Endodermal cell (in vitro differentiated cells): Measurements from ENCODE around the gene CRTC3. TPM values are rescaled to one million over a fixed set of nuclear protein-coding genes. Genes with fewer than 3 reads are reported as not detected.

Source experiments
- DNase-seq: peaks from one replicate; pipeline ENCODE4 v3.0.0-alpha.2; 2017
- H3K27ac ChIP-seq: 2 replicates; pipeline ENCODE4 v1.5.1; 2013; ENCODE audit warnings: mild to moderate bottlenecking, low read depth, low read length, moderate library complexity
- H3K27me3 ChIP-seq: 2 replicates; pipeline ENCODE4 v1.6.1; 2013; ENCODE audit warnings: mild to moderate bottlenecking, low read length, moderate library complexity; ENCODE audit not compliant: insufficient read depth, control insufficient read depth, poor library complexity, severe bottlenecking
- H3K36me3 ChIP-seq: 2 replicates; pipeline ENCODE4 v1.7.0; 2013; ENCODE audit warnings: mild to moderate bottlenecking, low read length, moderate library complexity; ENCODE audit not compliant: control insufficient read depth, insufficient read depth
- H3K4me1 ChIP-seq: one replicate; pipeline ENCODE4 v1.7.0; 2013; ENCODE audit warnings: low read length; ENCODE audit not compliant: control insufficient read depth, insufficient read depth
- H3K4me3 ChIP-seq: 2 replicates; pipeline ENCODE4 v1.5.1; 2013; ENCODE audit warnings: mild to moderate bottlenecking, low read length, moderate library complexity
- H3K9ac ChIP-seq: 2 replicates; pipeline ENCODE4 v1.6.1; 2013; ENCODE audit warnings: mild to moderate bottlenecking, low read length, moderate library complexity; ENCODE audit not compliant: poor library complexity, severe bottlenecking; ENCODE audit errors: extremely low read depth
- H3K9me3 ChIP-seq: 2 replicates; pipeline ENCODE4 v1.6.1; 2013; ENCODE audit warnings: mild to moderate bottlenecking, low read length, moderate library complexity; ENCODE audit not compliant: control insufficient read depth
- H3K27ac Mint-ChIP-seq: 2 replicates; pipeline ENCODE4 v1.8.0; 2020; ENCODE audit warnings: mixed read lengths
- H3K27me3 Mint-ChIP-seq: 2 replicates; pipeline ENCODE4 v1.8.0; 2021; ENCODE audit warnings: mild to moderate bottlenecking, mixed read lengths; ENCODE audit not compliant: insufficient read depth
- H3K36me3 Mint-ChIP-seq: 2 replicates; pipeline ENCODE4 v1.8.0; 2020; ENCODE audit warnings: low read depth, mixed read lengths
- H3K4me1 Mint-ChIP-seq: 2 replicates; pipeline ENCODE4 v1.8.0; 2020; ENCODE audit warnings: mixed read lengths
- H3K4me3 Mint-ChIP-seq: 2 replicates; pipeline ENCODE4 v1.8.0; 2020; ENCODE audit warnings: mild to moderate bottlenecking, moderate library complexity, mixed read lengths
- H3K9me3 Mint-ChIP-seq: 2 replicates; pipeline ENCODE4 v1.8.0; 2020; ENCODE audit warnings: mild to moderate bottlenecking, mixed read lengths
- WGBS, 2 experiments: methylation state at CpG; one replicate each; pipeline versions ENCODE4 v1.1.5 to v1.1.7; 2013; ENCODE audit warnings: missing lambda C conversion rate in 2 of 2, mixed read lengths in 1 of 2; ENCODE audit not compliant: insufficient coverage in 1 of 2, insufficient read length in 1 of 2; 5-methylcytosine and 5-hydroxymethylcytosine counted together
- total RNA-seq, 2 donors: library from RNA; stranded (reverse); fragmentation: NEBNext Ultra II Directional in 1 of 2; extraction: Animal tissue kit (Norgen Biotek cat#: 25700) in 1 of 2; gene quantifications; 2 replicates in 1 of 2; 3 replicates in 1 of 2; pipeline ENCODE4 v1.2.1, GENCODE V29; 2021
- TF ChIP-seq, protein P1 (sequence below): fragments of 200-600 bp; sonication (generic); conservative IDR thresholded peaks from 2 replicates; pipeline ENCODE4 v1.5.0; 2021; ENCODE audit warnings: antibody characterized with exemption, mild to moderate bottlenecking

The CRTC3 gene
- total RNA-seq, 2 donors from 2014 or later: 17.3 to 21.9 TPM

DNA sequence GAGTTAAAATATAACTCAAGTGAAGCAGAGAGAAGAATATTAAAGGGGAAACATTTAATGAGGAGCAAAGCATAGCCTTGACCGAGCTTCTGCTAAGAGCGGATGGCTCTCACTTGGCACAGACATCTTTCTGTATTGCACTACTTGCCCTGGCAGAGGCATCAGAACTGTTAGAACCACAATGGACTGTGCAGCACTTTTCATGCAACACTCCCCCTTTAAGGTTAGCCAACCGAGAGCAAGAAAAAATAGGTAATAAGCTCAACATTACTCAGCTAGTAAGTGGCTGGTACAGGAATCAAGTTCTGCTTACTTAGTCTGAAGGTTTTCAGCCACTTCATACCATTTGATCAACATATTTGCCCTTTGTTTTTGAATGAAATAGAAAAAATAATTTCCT lies 33.7 kb downstream of the CRTC3 start:
- no peak overlapping the region for H3K9ac ChIP-seq
- H3K27ac Mint-ChIP-seq: no peak overlapping the region
- H3K4me1 Mint-ChIP-seq: peaks cover 14% of the 10 kb centered on the region
- DNase-seq: no peak
- H3K36me3 Mint-ChIP-seq: no peaks in the 10 kb centered on the region
- no peak overlapping the region for H3K4me3 Mint-ChIP-seq
- H3K4me1 ChIP-seq: peaks cover 12% of the 10 kb centered on the region
- no peaks in the 10 kb centered on the region for H3K9me3 Mint-ChIP-seq
- TF ChIP-seq, protein P1, sequence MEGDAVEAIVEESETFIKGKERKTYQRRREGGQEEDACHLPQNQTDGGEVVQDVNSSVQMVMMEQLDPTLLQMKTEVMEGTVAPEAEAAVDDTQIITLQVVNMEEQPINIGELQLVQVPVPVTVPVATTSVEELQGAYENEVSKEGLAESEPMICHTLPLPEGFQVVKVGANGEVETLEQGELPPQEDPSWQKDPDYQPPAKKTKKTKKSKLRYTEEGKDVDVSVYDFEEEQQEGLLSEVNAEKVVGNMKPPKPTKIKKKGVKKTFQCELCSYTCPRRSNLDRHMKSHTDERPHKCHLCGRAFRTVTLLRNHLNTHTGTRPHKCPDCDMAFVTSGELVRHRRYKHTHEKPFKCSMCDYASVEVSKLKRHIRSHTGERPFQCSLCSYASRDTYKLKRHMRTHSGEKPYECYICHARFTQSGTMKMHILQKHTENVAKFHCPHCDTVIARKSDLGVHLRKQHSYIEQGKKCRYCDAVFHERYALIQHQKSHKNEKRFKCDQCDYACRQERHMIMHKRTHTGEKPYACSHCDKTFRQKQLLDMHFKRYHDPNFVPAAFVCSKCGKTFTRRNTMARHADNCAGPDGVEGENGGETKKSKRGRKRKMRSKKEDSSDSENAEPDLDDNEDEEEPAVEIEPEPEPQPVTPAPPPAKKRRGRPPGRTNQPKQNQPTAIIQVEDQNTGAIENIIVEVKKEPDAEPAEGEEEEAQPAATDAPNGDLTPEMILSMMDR: no peak
- no peaks in the 10 kb centered on the region for H3K27me3 Mint-ChIP-seq
- no peak overlapping the region for H3K27ac ChIP-seq
- H3K27me3 ChIP-seq: no peaks in the 10 kb centered on the region
- H3K9me3 ChIP-seq: peaks cover 4% of the 10 kb centered on the region
- H3K4me3 ChIP-seq: no peak overlapping the region
- no peaks in the 10 kb centered on the region for H3K36me3 ChIP-seq
- WGBS, 2 experiments: 99 to 100% methylated on average over 1 to 3 of the region's 3 CpGs

DNA sequence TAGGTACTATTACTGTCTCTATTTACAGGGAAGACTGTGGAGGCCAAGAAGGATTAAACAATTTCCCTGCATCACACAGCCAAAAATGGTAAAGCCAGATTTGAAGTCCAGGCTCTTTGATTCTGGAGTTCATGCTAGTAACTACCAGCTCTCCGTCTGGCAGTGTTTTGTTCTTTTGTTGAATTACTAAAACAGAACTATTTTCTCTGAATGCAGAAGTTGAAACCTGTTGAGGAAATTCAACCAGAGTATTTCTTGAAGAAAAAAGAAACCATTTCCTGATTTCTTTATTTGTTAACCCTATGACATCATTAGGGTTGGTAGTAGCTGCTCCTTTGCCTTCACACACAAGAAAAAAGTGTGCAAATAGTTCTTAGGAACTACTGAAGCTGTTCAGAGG lies 34.3 kb downstream of the CRTC3 start:
- H3K4me3 Mint-ChIP-seq: no peak overlapping the region
- H3K36me3 Mint-ChIP-seq: no peaks in the 10 kb centered on the region
- H3K9me3 ChIP-seq: peaks cover 4% of the 10 kb centered on the region
- H3K27me3 ChIP-seq: no peaks in the 10 kb centered on the region
- H3K4me1 Mint-ChIP-seq: peaks cover 14% of the 10 kb centered on the region
- no peaks in the 10 kb centered on the region for H3K27me3 Mint-ChIP-seq
- H3K4me3 ChIP-seq: no peak overlapping the region
- H3K4me1 ChIP-seq: peaks cover 12% of the 10 kb centered on the region
- no peak overlapping the region for H3K27ac Mint-ChIP-seq
- no peak overlapping the region for H3K9ac ChIP-seq
- TF ChIP-seq, protein P1: no peak
- no peaks in the 10 kb centered on the region for H3K36me3 ChIP-seq
- no peaks in the 10 kb centered on the region for H3K9me3 Mint-ChIP-seq
- WGBS, 2 experiments: 88 to 90% methylated on average over 1 of the region's 1 CpG
- H3K27ac ChIP-seq: no peak overlapping the region
- no peak for DNase-seq

DNA sequence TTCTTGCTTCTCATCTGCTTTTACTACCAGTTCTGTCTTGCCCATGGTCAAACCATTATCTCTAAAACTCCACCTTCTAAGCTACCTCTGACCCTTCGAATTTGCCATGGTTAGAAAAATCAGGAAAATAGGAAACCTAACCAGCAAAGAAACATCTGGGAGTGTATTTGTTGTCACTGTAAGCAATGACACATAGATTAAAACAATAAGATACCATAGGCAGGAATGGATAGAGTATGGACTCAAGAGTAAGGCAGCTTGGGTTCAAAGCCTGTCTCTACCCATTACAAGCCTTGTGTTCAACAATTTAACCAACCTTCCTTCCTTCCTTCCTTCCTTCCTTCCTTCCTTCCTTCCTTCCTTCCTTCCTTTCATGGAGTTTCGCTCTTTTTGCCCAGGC lies 34.9 kb downstream of the CRTC3 start:
- H3K27ac ChIP-seq: no peak overlapping the region
- Mint-ChIP-seq H3K36me3 (no peaks in the 10 kb centered on the region), H3K9me3 (no peaks in the 10 kb centered on the region), H3K4me3 (no peak overlapping the region), H3K4me1 (peaks cover 14% of the 10 kb centered on the region), H3K27ac (no peak overlapping the region), H3K27me3 (no peaks in the 10 kb centered on the region)
- TF ChIP-seq, protein P1: no peak
- no peaks in the 10 kb centered on the region for H3K27me3 ChIP-seq
- no peak for DNase-seq
- peaks cover 4% of the 10 kb centered on the region for H3K9me3 ChIP-seq
- 88 to 93% methylated on average over 2 of the region's 2 CpGs for WGBS, 2 experiments
- no peak overlapping the region for H3K4me3 ChIP-seq
- H3K36me3 ChIP-seq: no peaks in the 10 kb centered on the region
- peaks cover 12% of the 10 kb centered on the region for H3K4me1 ChIP-seq
- no peak overlapping the region for H3K9ac ChIP-seq
